ENCODE results near the gene FAM89A.
"Not testable (repeated sequence)": the region's sequence is repeated elsewhere in the genome, so short reads cannot be mapped to it uniquely, and the experiment has no call there.

DNA sequence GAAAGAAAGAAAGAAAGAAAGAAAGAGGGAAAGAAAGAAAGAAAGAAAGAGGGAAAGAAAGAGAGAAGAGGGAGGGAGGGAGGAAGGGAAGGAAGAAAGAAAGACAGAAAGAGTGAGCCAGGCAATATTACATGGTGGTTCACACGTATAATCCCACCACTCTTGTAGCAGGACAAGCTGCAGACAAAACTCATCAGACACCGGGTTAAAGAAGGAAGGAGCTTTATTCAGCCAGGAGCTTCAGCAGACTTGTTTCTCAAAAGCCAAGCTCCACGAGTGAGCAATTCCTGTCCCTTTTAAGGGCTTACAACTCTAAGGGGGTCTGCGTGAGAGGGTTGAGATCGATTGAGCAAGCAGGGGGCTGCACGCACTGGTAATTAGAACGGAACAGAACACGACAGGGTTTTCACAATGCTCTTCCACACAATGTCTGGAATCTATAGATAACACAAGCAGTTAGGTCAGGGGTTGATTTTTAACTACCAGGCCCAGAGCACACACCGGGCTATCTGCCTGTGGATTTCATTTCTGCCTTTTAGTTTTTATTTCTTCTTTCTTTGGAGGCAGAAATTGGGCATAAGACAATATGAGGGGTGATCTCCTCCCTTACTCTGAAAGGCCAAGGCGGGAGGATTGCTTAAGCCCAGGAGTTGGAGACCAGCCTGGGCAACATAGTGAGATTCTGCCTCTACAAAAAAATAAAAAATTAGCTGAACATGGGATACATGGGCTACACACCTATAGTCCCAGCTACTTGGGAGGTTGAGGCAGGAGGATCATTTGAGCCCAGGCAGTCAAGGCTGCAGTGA lies 6.1 kb upstream of the FAM89A start:
- TF ChIP-seq, protein P1, sequence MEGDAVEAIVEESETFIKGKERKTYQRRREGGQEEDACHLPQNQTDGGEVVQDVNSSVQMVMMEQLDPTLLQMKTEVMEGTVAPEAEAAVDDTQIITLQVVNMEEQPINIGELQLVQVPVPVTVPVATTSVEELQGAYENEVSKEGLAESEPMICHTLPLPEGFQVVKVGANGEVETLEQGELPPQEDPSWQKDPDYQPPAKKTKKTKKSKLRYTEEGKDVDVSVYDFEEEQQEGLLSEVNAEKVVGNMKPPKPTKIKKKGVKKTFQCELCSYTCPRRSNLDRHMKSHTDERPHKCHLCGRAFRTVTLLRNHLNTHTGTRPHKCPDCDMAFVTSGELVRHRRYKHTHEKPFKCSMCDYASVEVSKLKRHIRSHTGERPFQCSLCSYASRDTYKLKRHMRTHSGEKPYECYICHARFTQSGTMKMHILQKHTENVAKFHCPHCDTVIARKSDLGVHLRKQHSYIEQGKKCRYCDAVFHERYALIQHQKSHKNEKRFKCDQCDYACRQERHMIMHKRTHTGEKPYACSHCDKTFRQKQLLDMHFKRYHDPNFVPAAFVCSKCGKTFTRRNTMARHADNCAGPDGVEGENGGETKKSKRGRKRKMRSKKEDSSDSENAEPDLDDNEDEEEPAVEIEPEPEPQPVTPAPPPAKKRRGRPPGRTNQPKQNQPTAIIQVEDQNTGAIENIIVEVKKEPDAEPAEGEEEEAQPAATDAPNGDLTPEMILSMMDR (IDR thresholded peaks at IDR 0.05) = not testable (repeated sequence)
- not testable (repeated sequence) for TF ChIP-seq EZH2 (IDR thresholded peaks at IDR 0.05; ENCODE audit: borderline replicate concordance, insufficient read depth, low read depth, low read length, poor library complexity, severe bottlenecking)

Measured in B cell (primary cell).